ENCODE data around the gene OSBPL9.

DNA sequence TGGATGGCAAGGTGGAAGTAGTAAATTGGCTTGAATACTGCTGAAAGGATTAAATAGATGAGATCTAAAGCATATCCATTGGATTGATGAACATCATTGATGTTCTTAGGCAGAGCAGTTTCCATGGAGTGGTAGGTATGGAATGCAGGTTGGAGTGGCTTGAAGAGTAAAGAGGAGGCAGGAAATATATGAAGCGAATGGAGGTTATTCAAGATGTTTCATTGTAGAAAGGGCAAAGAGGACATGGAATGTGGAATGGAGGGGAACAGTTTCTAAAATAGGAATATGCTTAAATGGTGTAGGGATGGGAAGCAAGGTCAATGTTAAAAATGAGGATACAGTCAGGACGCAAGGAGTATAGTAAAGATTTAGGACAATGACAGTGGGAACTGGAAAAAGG is 6.1 kb downstream of the OSBPL9 start:
- TF ChIP-seq, protein P1, sequence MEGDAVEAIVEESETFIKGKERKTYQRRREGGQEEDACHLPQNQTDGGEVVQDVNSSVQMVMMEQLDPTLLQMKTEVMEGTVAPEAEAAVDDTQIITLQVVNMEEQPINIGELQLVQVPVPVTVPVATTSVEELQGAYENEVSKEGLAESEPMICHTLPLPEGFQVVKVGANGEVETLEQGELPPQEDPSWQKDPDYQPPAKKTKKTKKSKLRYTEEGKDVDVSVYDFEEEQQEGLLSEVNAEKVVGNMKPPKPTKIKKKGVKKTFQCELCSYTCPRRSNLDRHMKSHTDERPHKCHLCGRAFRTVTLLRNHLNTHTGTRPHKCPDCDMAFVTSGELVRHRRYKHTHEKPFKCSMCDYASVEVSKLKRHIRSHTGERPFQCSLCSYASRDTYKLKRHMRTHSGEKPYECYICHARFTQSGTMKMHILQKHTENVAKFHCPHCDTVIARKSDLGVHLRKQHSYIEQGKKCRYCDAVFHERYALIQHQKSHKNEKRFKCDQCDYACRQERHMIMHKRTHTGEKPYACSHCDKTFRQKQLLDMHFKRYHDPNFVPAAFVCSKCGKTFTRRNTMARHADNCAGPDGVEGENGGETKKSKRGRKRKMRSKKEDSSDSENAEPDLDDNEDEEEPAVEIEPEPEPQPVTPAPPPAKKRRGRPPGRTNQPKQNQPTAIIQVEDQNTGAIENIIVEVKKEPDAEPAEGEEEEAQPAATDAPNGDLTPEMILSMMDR (IDR thresholded peaks at IDR 0.05) = no peak
- TF ChIP-seq EZH2 (IDR thresholded peaks at IDR 0.05; ENCODE audit: borderline replicate concordance, insufficient read depth, low read depth, low read length, poor library complexity, severe bottlenecking) = no peak

All from B cell (primary cell).